DMS153 treated with DMSO at 0.1 percent for 48 hours (cell line): ENCODE data around the gene IFI16.
"Not testable (repeated sequence)": the region's sequence is repeated elsewhere in the genome, so short reads cannot be mapped to it uniquely, and the experiment has no call there.

Experiments
- DNase-seq: peaks from one replicate; lab custom pipeline; 2025; ENCODE audit not compliant: unreplicated experiment; lab: John Stamatoyannopoulos, UW

IFI16 gene

GRCh38 chr1:159092036-159092760, 82.5 kb downstream of the IFI16 start:
- DNase-seq: no peak

- DNase-seq: no peak
Observed at GRCh38 chr1:159098596-159098995, 88.9 kb downstream of the IFI16 start.

- DNase-seq: no peak
Observed at GRCh38 chr1:159100589-159100988, 90.9 kb downstream of the IFI16 start.

GRCh38 chr1:159103021-159103420, 93.3 kb downstream of the IFI16 start:
- DNase-seq: not testable (repeated sequence)
